GM13976 (cell line): ENCODE results near the gene ANKRD31.
"Not testable (repeated sequence)": the region's sequence is repeated elsewhere in the genome, so short reads cannot be mapped to it uniquely, and the experiment has no call there.

Experiments
- DNase-seq: peaks from one replicate; pipeline ENCODE4 v3.0.0; 2012; ENCODE audit warnings: low spot score
- in situ Hi-C: fragments of 300-500 bp; cut with MboI; formaldehyde crosslinking; loops from one replicate; pipeline ENCODE4 v1.12.0; 2022; ENCODE audit warnings: low sequenced_read_pairs, mixed read lengths, inconsistent platforms; ENCODE audit not compliant: unreplicated experiment
- TF ChIP-seq, protein P1 (sequence below): IDR thresholded peaks from 2 replicates; pipeline ENCODE4 v1.5.1; 2012; ENCODE audit warnings: borderline replicate concordance, mild to moderate bottlenecking; ENCODE audit not compliant: insufficient read depth; ENCODE audit errors: extremely low read depth, missing control alignments, control extremely low read depth

The ANKRD31 gene

DNA sequence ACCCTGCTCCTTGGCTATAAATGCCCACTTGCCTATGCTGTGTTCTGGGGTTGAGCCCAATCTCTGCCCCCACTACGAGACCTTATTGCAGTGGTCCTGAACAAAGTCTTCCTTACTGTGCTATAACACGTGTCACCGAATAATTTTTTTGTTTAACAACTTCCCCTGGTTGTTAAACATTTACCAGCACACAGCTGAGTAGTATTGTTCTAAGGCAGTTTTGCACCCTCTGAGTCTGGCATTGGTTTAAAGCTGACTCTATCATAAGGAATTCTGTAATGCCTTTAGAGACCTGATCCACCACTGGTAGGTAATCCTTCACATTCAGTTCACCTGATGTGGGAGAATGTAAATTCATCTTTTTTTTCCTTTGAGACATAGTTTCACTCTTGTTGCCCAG is 25.6 kb upstream of the ANKRD31 start:
- no peak for DNase-seq
- TF ChIP-seq, protein P1, sequence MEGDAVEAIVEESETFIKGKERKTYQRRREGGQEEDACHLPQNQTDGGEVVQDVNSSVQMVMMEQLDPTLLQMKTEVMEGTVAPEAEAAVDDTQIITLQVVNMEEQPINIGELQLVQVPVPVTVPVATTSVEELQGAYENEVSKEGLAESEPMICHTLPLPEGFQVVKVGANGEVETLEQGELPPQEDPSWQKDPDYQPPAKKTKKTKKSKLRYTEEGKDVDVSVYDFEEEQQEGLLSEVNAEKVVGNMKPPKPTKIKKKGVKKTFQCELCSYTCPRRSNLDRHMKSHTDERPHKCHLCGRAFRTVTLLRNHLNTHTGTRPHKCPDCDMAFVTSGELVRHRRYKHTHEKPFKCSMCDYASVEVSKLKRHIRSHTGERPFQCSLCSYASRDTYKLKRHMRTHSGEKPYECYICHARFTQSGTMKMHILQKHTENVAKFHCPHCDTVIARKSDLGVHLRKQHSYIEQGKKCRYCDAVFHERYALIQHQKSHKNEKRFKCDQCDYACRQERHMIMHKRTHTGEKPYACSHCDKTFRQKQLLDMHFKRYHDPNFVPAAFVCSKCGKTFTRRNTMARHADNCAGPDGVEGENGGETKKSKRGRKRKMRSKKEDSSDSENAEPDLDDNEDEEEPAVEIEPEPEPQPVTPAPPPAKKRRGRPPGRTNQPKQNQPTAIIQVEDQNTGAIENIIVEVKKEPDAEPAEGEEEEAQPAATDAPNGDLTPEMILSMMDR, result no peak
- in situ Hi-C loops, result no loop called here

DNA sequence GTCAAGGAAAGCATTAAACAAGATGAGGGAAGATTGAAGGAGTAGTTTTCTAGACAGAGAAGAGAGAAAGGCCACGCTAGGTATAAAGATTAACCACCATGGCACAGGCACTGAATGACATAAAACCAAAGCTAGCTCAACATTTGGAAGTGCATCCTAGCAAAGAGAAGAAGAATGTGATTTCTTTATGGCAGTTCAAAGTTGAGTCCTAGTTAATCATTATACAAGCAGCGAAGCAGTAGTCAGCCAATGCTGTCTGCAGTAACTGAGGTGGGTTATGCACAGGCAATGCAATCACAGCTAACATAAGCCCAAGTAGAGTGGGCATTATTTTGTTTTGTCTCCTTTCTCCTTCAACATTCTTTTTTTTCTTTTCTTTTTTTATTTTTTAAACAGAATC is 24.0 kb upstream of the ANKRD31 start:
- TF ChIP-seq, protein P1, result no peak
- in situ Hi-C loops, result no loop called here
- no peak for DNase-seq

DNA sequence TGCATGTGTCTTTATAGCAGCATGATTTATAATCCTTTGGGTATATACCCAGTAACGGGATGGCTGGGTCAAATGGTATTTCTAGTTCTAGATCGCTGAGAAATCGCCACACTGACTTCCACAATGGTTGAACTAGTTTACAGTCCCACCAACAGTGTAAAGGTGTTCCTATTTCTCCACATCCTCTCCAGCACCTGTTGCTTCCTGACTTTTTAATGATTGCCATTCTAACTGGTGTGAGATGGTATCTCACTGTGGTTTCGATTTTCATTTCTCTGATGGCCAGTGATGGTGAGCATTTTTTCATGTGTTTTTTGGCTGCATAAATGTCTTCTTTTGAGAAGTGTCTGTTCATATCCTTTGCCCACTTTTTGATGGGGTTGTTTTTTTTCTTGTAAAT is 13.8 kb upstream of the ANKRD31 start:
- in situ Hi-C loops, result not testable (repeated sequence)

DNA sequence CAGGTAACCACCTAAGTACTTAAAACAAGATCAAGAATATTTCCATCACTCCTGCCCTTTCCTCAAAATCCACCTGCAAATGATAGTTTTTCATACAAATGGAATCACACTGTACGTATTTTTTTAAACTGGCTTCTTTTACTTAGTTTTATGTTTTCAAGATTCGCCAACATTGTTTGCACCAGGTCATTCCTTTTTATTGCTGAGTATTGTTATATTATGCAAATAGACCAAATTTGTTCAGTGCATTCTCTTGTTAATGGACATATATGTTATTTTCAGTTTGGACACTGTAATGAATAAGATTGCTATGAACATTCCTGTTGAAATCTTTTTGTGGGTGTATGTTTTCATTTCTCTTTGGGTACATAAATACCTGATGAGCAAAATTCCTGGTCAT is 8.3 kb upstream of the ANKRD31 start:
- in situ Hi-C loops, result no loop called here
- no peak for DNase-seq

More for the DNA sequence above, 13.8 kb upstream of the ANKRD31 start:
- not testable (repeated sequence) for DNase-seq

DNA sequence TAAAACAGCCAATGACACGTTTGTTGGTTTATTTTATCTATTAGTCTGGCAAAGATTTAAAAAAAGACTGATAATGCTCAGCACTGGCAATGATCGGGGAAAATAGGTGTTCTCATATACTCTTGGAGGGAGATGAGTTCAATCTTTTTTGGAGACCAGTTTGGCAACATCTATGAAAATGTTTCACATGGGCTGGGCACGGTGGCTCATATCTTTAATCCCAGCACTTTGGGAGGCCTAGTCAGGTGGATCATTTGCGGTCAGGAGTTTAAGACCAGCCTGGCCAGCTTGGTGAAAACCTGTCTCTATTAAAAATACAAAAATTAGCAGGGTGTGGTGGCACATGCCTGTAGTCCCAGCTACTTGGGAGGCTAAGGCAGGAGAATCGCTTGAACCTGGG is 6.8 kb upstream of the ANKRD31 start:
- in situ Hi-C loops, result no loop called here
- DNase-seq, result no peak
- TF ChIP-seq, protein P1, result no peak

More for the DNA sequence above, 8.3 kb upstream of the ANKRD31 start:
- TF ChIP-seq, protein P1, result no peak

DNA sequence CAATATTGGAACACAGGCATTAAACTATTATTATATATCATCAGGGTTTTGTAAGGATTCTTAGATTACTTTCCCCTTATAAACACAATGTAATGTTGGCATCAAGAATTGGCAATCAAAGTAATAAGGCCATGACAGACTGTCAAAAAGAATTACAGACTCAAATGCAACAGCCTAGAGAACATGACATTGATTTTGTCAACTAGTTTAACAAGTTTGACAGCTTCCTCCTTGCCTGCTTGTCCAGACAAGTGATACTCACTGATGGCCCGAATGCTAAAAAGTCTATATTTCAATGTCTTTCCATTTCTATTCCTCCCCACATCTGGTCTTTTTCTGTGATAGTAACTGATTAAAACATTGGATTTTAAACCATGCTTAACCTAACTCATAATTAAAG is 6.4 kb upstream of the ANKRD31 start:
- TF ChIP-seq, protein P1, result no peak
- DNase-seq, result no peak
- in situ Hi-C loops, result no loop called here

DNA sequence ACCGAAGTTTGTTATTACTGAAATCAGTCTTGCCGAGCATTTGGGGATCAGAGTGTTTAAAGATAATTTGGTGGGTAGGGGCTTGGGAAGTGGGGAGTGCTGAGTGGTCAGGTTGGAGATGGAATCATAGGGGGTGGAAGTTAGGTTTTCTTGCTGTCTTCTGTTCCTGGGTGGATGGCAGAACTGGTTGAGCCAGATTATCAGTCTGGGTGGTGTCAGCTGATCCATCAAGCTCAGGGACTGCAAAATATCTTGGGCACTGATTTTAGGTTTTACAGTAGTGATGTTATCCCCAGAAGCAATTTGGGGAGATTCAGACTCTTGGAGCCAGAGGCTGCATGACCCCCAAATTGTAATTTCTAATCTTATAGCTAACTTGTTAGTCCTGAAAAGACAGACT is 5.4 kb upstream of the ANKRD31 start:
- TF ChIP-seq, protein P1, result no peak
- DNase-seq, result no peak
- in situ Hi-C loops, result no loop called here
